GM12878 (cell line): Measurements from ENCODE around the gene SYNGR3. TPM values are rescaled to one million over a fixed set of nuclear protein-coding genes. Genes with fewer than 3 reads are reported as not detected.

ENCODE experiments used
- ASH2L ChIP-seq: fragments of 300-600, 200-600 bp; sonication (generic); IDR thresholded peaks from 2 replicates; pipeline ENCODE4 v1.6.1; 2017; ENCODE audit warnings: low read depth, mild to moderate bottlenecking, borderline replicate concordance
- CBFB ChIP-seq: IDR thresholded peaks from 2 replicates; pipeline ENCODE4 v1.6.1; 2016; ENCODE audit warnings: antibody characterized with exemption, low read depth
- HDGF ChIP-seq: fragments of 450-650 bp; IDR thresholded peaks from 2 replicates; pipeline ENCODE4 v1.6.1; 2016; ENCODE audit warnings: antibody characterized with exemption
- MEF2B ChIP-seq: fragments of 450-650 bp; IDR thresholded peaks from 2 replicates; pipeline ENCODE4 v1.6.1; 2018; ENCODE audit warnings: mild to moderate bottlenecking, moderate library complexity; ENCODE audit not compliant: partially characterized antibody, poor library complexity, severe bottlenecking
- MYC ChIP-seq: IDR thresholded peaks from 2 replicates; pipeline ENCODE4 v1.6.1; 2011; ENCODE audit warnings: mild to moderate bottlenecking, low read length, moderate library complexity, inconsistent platforms; ENCODE audit not compliant: insufficient read depth, insufficient replicate concordance, insufficient read length, severe bottlenecking
- PAX5 ChIP-seq: IDR thresholded peaks from 2 replicates; pipeline ENCODE4 v1.6.1; 2011; ENCODE audit warnings: low read depth, low read length, borderline replicate concordance
- POLR2AphosphoS5 ChIP-seq: IDR thresholded peaks from 2 replicates; pipeline ENCODE4 v1.6.1; 2011; ENCODE audit warnings: mild to moderate bottlenecking, low read length, inconsistent platforms
- RB1 ChIP-seq: fragments of 450-650 bp; formaldehyde crosslinking; IDR thresholded peaks from 2 replicates; pipeline ENCODE4 v1.6.1; 2017; ENCODE audit warnings: mild to moderate bottlenecking, borderline replicate concordance
- SP1 ChIP-seq: IDR thresholded peaks from one replicate; pipeline ENCODE4 v1.6.1; 2011; ENCODE audit warnings: low read depth, low read length
- SREBF1 ChIP-seq: IDR thresholded peaks from 2 replicates; pipeline ENCODE4 v1.6.1; 2012; ENCODE audit warnings: mild to moderate bottlenecking, low read length
- SRF ChIP-seq, 2 experiments: IDR thresholded peaks; 2 replicates each; pipeline ENCODE4 v1.6.1; 2011; ENCODE audit warnings: low read depth in 2 of 2, low read length in 2 of 2, mild to moderate bottlenecking in 1 of 2, moderate library complexity in 1 of 2
- TAF1 ChIP-seq: IDR thresholded peaks from 2 replicates; pipeline ENCODE4 v1.6.1; 2011; ENCODE audit warnings: mild to moderate bottlenecking, low read depth, low read length, borderline replicate concordance
- polyA plus RNA-seq, 11 experiments: library from polyadenylated mRNA; depleted of rRNA in 4 of 11; unstranded in 6 of 11; stranded (reverse) in 5 of 11; fragments of >200 nt; fragmentation: Nextera tagmentation in 4 of 11; fragmentation: Illumina TruSeq in 1 of 11; extraction: Ambion mirVana in 4 of 11; extraction: Trizol in 1 of 11; gene quantifications; 1 replicate in 1 of 11; 2 replicates in 10 of 11; pipeline versions ENCODE4 v1.2.1 to v1.2.3, GENCODE V29; 2011 to 2016; ENCODE audit warnings: inconsistent platforms in 2 of 11, missing spikeins in 2 of 11, low read depth in 1 of 11
- total RNA-seq, 4 experiments: library from RNA; depleted of rRNA in 3 of 4; stranded (reverse); fragments of >200 nt in 3 of 4; fragmentation: Illumina TruSeq in 1 of 4; extraction: Trizol in 1 of 4; gene quantifications; 2 replicates each; pipeline versions ENCODE4 v1.2.1 to v1.2.3, GENCODE V29; 2013 to 2021
- TF ChIP-seq, protein P1 (sequence below): fragments of 450-650 bp; IDR thresholded peaks from 2 replicates; pipeline ENCODE4 v1.6.1; 2016; ENCODE audit warnings: mild to moderate bottlenecking
- TF ChIP-seq, protein P2 (sequence below): fragments of 450-650 bp; formaldehyde crosslinking; IDR thresholded peaks from 2 replicates; pipeline ENCODE4 v1.5.0; 2022; ENCODE audit warnings: mild to moderate bottlenecking, missing genetic modification characterization
- TF ChIP-seq, protein P3 (sequence below): fragments of 450-650 bp; conservative IDR thresholded peaks from 2 replicates; pipeline ENCODE4 v1.6.1; 2017; ENCODE audit warnings: mild to moderate bottlenecking, moderate library complexity
- TF ChIP-seq, protein P4 (sequence below): fragments of 150-350 bp; IDR thresholded peaks from 2 replicates; pipeline ENCODE4 v1.6.1; 2016; ENCODE audit warnings: low read depth, low read length

SYNGR3 gene
- total and polyA plus RNA-seq, 10 of the 15 experiments (the other 5 are each of a cell fraction or from before 2014, with no cell fraction given) = 1.2 to 18.1 (median 6.6) TPM

DNA sequence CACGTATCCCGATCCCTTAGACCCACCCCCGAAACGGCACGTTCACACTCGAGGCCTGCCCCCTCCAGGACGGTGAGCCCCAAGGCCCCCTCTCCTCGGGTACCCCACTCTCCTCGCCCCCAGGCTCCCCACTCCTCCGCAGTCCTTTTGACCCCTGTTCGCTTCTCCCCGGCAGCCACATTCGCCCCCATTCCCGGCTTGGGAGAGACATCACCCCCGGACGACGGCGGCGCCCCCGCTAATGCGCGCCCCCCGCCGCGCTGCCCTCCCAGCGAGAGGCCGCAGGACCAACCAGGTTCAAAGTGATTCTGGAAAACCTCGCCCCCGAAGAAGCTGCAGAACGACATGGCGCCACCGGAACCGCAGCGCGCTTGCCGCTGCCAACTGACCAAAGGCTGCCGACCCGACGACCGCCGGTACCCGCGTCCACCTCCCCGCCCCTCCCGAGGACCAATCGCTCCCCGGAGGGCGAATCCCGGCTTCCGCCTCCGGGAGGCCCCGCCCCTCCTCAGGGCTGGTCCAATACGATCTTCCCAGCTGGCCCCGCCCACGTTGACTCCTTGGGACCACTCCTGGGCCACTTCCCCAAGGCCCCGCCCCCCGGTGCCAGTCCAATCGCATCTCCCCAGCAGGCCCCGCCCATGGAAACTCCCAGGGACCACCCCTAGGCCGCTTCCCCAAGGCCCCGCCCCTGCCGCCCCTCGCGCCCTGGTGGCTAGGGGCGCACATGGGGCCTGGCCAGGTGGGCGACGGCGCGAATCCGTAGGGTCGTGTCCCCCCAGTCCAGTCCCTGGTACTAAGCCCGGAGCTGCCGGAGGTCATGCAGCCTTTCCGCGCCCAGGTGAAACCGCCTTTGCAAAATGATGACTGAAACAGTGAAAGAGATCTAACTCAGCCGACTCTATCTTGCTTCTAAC, 46.7 kb upstream of the SYNGR3 start, which contains the start of gene MSRB1 (continued):
- peak; percentile 45; the same call in 1 of the 2 replicates for TF ChIP-seq RB1
- peak; percentile 97 for TF ChIP-seq HDGF
- no peak for TF ChIP-seq ASH2L
- TF ChIP-seq, protein P1, sequence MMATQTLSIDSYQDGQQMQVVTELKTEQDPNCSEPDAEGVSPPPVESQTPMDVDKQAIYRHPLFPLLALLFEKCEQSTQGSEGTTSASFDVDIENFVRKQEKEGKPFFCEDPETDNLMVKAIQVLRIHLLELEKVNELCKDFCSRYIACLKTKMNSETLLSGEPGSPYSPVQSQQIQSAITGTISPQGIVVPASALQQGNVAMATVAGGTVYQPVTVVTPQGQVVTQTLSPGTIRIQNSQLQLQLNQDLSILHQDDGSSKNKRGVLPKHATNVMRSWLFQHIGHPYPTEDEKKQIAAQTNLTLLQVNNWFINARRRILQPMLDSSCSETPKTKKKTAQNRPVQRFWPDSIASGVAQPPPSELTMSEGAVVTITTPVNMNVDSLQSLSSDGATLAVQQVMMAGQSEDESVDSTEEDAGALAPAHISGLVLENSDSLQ = peak; percentile 39; the same call in 1 of the 2 replicates
- TF ChIP-seq SREBF1 = no peak
- no peak for TF ChIP-seq MYC
- no peak for TF ChIP-seq PAX5
- TF ChIP-seq SRF (IDR thresholded peaks at IDR 0.05; ENCODE audit: low read depth in 2 of 2, low read length in 2 of 2) = no peak
- TF ChIP-seq SP1 = peak; percentile 87
- TF ChIP-seq POLR2AphosphoS5 = peak; percentile 79; the same call in 1 of the 2 replicates
- TF ChIP-seq, protein P2, sequence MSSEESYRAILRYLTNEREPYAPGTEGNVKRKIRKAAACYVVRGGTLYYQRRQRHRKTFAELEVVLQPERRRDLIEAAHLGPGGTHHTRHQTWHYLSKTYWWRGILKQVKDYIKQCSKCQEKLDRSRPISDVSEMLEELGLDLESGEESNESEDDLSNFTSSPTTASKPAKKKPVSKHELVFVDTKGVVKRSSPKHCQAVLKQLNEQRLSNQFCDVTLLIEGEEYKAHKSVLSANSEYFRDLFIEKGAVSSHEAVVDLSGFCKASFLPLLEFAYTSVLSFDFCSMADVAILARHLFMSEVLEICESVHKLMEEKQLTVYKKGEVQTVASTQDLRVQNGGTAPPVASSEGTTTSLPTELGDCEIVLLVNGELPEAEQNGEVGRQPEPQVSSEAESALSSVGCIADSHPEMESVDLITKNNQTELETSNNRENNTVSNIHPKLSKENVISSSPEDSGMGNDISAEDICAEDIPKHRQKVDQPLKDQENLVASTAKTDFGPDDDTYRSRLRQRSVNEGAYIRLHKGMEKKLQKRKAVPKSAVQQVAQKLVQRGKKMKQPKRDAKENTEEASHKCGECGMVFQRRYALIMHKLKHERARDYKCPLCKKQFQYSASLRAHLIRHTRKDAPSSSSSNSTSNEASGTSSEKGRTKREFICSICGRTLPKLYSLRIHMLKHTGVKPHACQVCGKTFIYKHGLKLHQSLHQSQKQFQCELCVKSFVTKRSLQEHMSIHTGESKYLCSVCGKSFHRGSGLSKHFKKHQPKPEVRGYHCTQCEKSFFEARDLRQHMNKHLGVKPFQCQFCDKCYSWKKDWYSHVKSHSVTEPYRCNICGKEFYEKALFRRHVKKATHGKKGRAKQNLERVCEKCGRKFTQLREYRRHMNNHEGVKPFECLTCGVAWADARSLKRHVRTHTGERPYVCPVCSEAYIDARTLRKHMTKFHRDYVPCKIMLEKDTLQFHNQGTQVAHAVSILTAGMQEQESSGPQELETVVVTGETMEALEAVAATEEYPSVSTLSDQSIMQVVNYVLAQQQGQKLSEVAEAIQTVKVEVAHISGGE (CRISPR knock-in tag) = no peak
- peak; percentile 31 for TF ChIP-seq MEF2B
- TF ChIP-seq, protein P3, sequence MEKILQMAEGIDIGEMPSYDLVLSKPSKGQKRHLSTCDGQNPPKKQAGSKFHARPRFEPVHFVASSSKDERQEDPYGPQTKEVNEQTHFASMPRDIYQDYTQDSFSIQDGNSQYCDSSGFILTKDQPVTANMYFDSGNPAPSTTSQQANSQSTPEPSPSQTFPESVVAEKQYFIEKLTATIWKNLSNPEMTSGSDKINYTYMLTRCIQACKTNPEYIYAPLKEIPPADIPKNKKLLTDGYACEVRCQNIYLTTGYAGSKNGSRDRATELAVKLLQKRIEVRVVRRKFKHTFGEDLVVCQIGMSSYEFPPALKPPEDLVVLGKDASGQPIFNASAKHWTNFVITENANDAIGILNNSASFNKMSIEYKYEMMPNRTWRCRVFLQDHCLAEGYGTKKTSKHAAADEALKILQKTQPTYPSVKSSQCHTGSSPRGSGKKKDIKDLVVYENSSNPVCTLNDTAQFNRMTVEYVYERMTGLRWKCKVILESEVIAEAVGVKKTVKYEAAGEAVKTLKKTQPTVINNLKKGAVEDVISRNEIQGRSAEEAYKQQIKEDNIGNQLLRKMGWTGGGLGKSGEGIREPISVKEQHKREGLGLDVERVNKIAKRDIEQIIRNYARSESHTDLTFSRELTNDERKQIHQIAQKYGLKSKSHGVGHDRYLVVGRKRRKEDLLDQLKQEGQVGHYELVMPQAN = peak; percentile 79
- TF ChIP-seq CBFB = no peak
- TF ChIP-seq, protein P4, sequence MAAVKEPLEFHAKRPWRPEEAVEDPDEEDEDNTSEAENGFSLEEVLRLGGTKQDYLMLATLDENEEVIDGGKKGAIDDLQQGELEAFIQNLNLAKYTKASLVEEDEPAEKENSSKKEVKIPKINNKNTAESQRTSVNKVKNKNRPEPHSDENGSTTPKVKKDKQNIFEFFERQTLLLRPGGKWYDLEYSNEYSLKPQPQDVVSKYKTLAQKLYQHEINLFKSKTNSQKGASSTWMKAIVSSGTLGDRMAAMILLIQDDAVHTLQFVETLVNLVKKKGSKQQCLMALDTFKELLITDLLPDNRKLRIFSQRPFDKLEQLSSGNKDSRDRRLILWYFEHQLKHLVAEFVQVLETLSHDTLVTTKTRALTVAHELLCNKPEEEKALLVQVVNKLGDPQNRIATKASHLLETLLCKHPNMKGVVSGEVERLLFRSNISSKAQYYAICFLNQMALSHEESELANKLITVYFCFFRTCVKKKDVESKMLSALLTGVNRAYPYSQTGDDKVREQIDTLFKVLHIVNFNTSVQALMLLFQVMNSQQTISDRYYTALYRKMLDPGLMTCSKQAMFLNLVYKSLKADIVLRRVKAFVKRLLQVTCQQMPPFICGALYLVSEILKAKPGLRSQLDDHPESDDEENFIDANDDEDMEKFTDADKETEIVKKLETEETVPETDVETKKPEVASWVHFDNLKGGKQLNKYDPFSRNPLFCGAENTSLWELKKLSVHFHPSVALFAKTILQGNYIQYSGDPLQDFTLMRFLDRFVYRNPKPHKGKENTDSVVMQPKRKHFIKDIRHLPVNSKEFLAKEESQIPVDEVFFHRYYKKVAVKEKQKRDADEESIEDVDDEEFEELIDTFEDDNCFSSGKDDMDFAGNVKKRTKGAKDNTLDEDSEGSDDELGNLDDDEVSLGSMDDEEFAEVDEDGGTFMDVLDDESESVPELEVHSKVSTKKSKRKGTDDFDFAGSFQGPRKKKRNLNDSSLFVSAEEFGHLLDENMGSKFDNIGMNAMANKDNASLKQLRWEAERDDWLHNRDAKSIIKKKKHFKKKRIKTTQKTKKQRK = no peak
- peak; percentile 57 for TF ChIP-seq TAF1
